Left ventricle myocardium inferior (tissue), 1 donor: ENCODE results near the gene EVL. TPM values are rescaled to one million over a fixed set of nuclear protein-coding genes. Genes with fewer than 3 reads are reported as not detected.

Source experiments
- DNase-seq: peaks from one replicate; pipeline ENCODE4 v3.0.0-alpha.2; 2020
- H3K27ac ChIP-seq: fragments of 200-600 bp; replicated peaks from 2 replicates; pipeline ENCODE4 v1.8.0; 2021
- H3K27me3 ChIP-seq: fragments of 200-600 bp; 2 replicates; pipeline ENCODE4 v1.8.0; 2021; ENCODE audit warnings: low read depth
- H3K36me3 ChIP-seq: fragments of 200-600 bp; 2 replicates; pipeline ENCODE4 v1.8.0; 2021
- H3K4me1 ChIP-seq: fragments of 200-600 bp; 2 replicates; pipeline ENCODE4 v1.8.0; 2021
- H3K4me3 ChIP-seq: fragments of 200-600 bp; 2 replicates; pipeline ENCODE4 v1.8.0; 2021; ENCODE audit warnings: mild to moderate bottlenecking, moderate library complexity
- H3K9me3 ChIP-seq: fragments of 200-600 bp; replicated peaks from 2 replicates; pipeline ENCODE4 v1.8.0; 2021
- intact Hi-C: fragments of 100-400 bp; cut with micrococcal nuclease; formaldehyde crosslinking; loops from one replicate; pipeline ENCODE4 v1.11.0; 2022
- total RNA-seq: library from RNA; stranded (reverse); fragmentation: NEBNext Ultra II Directional; extraction: Animal tissue kit (Norgen Biotek cat#: 25700); gene quantifications from one replicate; pipeline ENCODE4 v1.2.1, GENCODE V29; 2021
- TF ChIP-seq, protein P1 (sequence below): fragments of 200-600 bp; IDR thresholded peaks from 2 replicates; pipeline ENCODE4 v1.8.0; 2021; ENCODE audit warnings: antibody characterized with exemption, mild to moderate bottlenecking, borderline replicate concordance
- donor health status: DM: no; HTN: yes; CAD: no; lungs with severe emphysema.

Gene EVL
- total RNA-seq, 1 donor from 2014 or later: 39.7 TPM

GRCh38 chr14:100143523-100143922, 78.3 kb downstream of the EVL start:
- H3K9me3 ChIP-seq: no peaks in the 10 kb centered on the region
- intact Hi-C loops: no loop called here
- no peak for DNase-seq
- TF ChIP-seq, protein P1, sequence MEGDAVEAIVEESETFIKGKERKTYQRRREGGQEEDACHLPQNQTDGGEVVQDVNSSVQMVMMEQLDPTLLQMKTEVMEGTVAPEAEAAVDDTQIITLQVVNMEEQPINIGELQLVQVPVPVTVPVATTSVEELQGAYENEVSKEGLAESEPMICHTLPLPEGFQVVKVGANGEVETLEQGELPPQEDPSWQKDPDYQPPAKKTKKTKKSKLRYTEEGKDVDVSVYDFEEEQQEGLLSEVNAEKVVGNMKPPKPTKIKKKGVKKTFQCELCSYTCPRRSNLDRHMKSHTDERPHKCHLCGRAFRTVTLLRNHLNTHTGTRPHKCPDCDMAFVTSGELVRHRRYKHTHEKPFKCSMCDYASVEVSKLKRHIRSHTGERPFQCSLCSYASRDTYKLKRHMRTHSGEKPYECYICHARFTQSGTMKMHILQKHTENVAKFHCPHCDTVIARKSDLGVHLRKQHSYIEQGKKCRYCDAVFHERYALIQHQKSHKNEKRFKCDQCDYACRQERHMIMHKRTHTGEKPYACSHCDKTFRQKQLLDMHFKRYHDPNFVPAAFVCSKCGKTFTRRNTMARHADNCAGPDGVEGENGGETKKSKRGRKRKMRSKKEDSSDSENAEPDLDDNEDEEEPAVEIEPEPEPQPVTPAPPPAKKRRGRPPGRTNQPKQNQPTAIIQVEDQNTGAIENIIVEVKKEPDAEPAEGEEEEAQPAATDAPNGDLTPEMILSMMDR: no peak
- no peak overlapping the region for H3K4me3 ChIP-seq
- H3K27me3 ChIP-seq: no peaks in the 10 kb centered on the region
- H3K27ac ChIP-seq: no peak overlapping the region
- H3K36me3 ChIP-seq: no peaks in the 10 kb centered on the region
- peaks cover 47% of the 10 kb centered on the region for H3K4me1 ChIP-seq

GRCh38 chr14:100143934-100144333, 78.7 kb downstream of the EVL start:
- no peak for DNase-seq
- Histone ChIP-seq H3K27me3 (no peaks in the 10 kb centered on the region), H3K27ac (no peak overlapping the region), H3K4me3 (no peak overlapping the region), H3K36me3 (no peaks in the 10 kb centered on the region), H3K9me3 (no peaks in the 10 kb centered on the region), H3K4me1 (peaks cover 47% of the 10 kb centered on the region)
- intact Hi-C loops: no loop called here
- TF ChIP-seq, protein P1: no peak

DNA sequence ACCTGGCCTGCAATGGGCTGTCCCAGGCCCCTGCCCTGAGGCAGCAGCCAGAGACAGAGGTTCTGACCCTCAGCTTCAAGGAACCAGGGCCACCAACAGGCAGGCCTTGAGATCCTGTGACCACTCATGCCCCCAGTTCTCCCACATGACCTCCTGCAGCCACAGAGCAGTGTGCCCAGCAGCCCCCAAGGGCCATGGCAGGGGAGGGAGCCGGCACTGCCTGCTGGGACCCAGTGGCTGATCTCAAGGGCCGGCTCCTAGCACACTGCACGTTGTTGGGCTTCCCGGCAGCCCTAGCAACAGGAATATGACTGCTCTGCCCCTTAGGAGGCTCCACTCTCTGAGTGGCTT, 79.4 kb downstream of the EVL start:
- peaks cover 47% of the 10 kb centered on the region for H3K4me1 ChIP-seq
- peak overlapping the region; percentile 42 for H3K27ac ChIP-seq
- TF ChIP-seq, protein P1: no peak
- no peaks in the 10 kb centered on the region for H3K9me3 ChIP-seq
- H3K4me3 ChIP-seq: no peak overlapping the region
- intact Hi-C loops: no loop called here
- peaks cover 3% of the 10 kb centered on the region for H3K27me3 ChIP-seq
- no peak for DNase-seq
- no peaks in the 10 kb centered on the region for H3K36me3 ChIP-seq

DNA sequence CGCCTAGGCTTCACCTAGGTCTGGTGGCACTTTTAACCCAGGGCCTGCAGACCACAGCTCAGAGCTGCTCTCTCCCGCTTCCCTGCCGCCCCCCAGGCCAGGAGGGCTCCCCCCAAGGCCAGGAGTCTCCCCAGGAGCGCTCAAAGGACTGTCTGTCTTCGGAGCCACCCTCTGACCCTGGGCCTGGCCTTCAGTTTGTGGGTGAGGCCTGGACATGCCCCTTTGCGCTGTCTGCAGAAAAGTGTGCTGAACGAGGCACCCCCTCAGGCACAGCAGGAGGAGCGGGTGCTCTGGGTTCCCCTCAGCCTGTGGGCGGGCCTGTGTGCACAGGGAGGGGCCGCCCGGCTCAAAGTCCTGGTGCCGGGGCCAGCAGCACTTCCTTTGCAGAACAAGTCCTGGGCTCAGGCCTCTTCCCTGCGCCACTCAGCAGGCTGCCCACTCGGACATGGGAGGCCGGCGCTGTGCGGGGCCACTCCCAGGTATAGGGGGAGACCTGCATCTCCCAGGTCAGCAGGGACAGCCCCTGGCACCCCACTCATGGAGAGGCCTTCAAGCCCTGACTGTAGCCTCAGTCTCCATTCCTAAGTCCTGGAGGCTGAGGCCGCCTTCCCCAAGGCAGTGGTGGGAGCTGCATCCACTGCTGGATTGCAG, 79.9 kb downstream of the EVL start:
- Histone ChIP-seq H3K9me3 (no peaks in the 10 kb centered on the region), H3K36me3 (no peaks in the 10 kb centered on the region), H3K27me3 (peaks cover 8% of the 10 kb centered on the region), H3K4me1 (peaks cover 47% of the 10 kb centered on the region), H3K4me3 (no peak overlapping the region), H3K27ac (peak overlapping the region; percentile 42)
- TF ChIP-seq, protein P1: no peak
- no peak for DNase-seq
- intact Hi-C loops: no loop called here

DNA sequence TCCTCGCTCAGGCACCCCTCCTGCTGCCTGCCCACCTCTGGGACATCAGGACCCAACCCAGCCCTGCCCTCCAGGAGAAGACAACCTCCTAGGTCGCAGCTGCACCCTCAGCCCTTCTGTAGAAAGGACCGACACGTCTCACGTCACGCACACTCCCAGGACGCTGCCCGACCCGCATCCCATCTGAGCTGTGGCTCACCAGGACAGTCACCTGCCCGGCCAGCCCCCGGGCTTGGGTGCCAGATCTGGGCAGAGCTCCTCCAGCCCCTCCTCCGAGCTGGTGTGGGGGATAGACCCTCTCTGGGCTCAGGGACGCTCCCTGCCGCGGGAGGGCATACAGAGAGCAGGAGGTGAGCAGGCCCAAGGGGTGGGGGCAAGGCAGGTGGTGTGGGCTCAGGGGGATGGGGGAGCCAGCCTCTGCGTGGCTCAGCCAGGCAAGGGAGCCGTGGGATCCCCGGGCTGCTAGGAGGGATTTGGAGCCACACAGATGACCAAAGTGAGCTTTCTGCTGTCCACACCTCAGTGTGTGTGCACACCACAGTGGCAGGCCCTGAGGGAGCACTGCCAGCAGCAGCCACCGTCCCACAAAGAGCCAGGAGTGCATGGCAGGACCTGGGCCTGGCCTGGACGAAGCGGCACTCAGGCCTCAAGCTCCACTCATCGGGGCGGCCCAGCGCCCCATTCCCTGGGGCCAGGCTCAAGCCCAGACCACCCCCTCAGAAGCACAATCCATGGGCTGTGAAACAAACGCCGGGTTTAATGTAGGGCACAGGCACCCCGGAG, 80.7 kb downstream of the EVL start:
- TF ChIP-seq, protein P1: no peak
- Histone ChIP-seq H3K27me3 (peaks cover 15% of the 10 kb centered on the region), H3K9me3 (no peaks in the 10 kb centered on the region), H3K4me3 (no peak overlapping the region), H3K4me1 (peaks cover 45% of the 10 kb centered on the region), H3K27ac (no peak overlapping the region), H3K36me3 (no peaks in the 10 kb centered on the region)
- intact Hi-C loops: no loop called here
- no peak for DNase-seq
